Stimulated activated CD4-positive, alpha-beta T cell treated with anti-CD3 and anti-CD28 coated beads, Interleukin-4, amount 100 ng/mL, for 48 hours (primary cell): ENCODE measurements around the gene KRTAP2-1.
"Not testable (repeated sequence)": the region's sequence is repeated elsewhere in the genome, so short reads cannot be mapped to it uniquely, and the experiment has no call there.

ENCODE experiments used
- DNase-seq, 2 donors: peaks; one replicate each; pipeline ENCODE4 v3.0.0-alpha.2; 2020; ENCODE audit warnings: low read depth in 2 of 2

The KRTAP2-1 gene

DNA sequence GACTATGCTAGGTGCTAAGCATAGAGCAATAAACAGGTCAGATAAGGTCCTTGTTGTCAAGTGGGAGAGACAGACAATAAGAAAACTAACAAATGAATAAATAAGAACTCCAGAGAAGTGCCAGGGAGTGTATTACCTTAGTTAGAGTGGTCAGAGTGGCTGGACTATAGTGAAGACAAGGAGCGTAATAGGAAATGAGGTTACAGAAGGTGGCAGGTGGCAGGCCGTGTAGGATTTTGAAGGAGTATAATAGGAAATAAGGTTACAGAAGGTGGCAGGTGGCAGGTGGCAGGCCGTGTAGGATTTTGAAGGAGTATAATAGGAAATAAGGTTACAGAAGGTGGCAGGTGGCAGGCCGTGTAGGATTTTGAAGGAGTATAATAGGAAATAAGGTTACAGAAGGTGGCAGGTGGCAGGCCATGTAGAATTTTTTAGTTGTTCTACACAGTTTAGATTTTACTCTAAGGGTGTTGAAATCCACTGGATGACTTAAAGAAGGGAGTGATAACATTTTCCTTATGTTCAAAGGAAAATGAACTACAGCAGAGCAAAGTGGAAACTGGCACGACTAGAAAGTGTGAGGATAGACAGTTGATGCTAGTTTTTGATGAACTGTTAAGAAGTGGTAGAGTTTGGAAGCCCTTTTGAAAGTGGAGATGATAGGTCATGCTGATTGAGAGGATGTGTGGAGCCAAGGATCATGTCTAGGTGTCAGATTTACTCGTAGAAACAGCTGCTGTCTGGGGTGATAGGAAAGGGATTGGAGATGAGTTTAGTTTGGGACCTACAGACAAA lies 34.6 kb downstream of the KRTAP2-1 start:
- DNase-seq, result no peak

DNA sequence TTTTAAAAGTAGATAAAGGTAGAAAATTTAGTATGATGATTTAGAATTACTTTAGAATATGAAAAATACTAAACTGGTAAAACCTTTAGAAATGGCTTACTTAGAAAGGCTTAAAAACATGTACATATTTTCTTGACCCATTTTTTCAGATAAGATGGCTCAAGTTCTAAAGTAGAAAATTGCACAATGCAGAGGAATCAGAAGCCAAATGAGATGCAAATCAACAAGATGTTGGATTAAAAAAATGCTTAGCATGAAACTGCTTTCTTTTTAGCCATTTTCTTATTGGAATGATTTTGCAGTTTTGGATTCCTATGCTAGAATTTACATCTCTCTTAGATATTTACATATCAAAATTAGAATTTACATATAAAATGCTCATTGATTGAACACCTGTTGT lies 36.7 kb downstream of the KRTAP2-1 start:
- DNase-seq, result no peak

DNA sequence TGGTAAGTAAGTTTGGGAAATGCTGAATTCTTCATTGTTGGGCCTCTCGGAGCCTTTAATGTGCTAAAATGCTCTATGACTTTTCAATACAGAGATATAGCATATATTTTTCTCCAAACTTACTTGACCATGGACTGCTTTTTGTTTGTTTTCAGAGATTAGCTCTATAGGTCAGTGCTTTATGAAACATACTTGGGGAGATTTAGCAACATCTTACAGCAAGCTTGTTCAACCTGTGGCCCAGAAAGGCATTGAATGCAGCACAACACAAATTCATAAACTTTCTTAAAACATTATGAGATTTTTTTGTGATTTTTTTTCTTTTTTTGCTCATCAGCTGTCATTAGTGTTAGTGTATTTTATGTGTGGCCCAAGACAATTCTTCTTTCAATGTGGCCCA lies 37.2 kb downstream of the KRTAP2-1 start:
- DNase-seq, result no peak

DNA sequence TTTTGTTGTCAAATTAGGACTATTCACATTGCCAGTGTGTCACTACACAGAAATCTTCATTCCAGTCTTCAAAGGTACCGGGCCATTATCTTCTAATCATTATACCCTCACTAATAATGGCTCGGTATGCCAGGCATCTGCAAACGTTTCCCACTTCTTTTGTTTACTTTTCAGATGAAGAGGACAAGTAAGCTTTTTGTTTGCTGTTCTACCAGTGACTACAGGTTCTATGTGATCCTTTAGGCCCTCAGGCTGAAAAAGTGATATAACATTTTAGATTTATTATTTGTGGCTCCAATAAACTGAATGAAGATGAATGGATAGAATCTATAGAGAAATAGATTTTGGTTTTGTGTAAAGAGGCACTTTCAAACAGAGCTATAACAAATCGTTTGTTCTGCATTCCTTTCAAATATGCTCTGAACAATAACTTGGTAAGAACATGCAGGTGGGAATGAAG lies 37.8 kb downstream of the KRTAP2-1 start:
- no peak for DNase-seq

DNA sequence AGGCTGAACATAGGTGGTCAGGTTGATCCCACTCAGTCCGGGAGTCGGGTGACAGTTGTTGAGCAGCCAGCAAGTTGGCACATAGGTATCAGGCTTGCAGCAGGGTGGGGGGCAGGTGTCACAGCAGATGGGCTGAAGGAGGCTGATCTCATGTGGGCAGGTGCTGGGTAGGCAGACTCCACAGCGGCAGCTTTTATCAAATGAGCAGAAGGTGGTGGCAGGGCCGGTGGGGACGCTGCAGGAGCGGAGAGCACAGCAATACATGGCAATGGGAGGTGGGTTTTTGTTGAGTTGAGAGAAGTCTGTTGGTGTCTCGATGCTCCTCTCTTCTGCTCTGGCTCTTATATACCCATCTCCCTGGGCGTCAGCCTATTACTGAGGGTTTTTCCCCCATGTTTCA lies 38.3 kb downstream of the KRTAP2-1 start, which contains the start of gene KRTAP3-1:
Gene KRTAP3-1 (minus strand): TSS at position 318 of the 400 bp plus-strand sequence. CDS start 54 bp downstream, at position 264.
- DNase-seq, result no peak

DNA sequence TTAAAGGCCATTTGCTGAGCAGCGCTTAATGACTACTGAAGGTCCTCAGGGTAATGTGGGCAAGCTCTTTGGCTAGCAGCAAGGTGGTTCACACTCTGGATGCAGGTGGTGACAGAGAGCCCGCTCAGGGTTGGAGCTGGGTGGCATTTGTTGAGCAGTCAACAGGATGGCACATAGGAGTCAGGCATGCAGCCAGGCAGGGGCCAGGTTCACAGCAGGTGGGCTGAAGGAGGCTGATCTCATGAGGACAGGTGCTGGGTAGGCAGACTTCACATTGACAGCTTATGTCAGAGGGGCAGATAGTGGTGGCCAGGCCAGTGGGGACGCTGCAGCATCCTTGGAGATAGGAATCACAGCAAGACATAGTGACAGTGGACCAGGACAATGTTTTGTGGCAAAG lies 42.7 kb downstream of the KRTAP2-1 start:
- no peak for DNase-seq

DNA sequence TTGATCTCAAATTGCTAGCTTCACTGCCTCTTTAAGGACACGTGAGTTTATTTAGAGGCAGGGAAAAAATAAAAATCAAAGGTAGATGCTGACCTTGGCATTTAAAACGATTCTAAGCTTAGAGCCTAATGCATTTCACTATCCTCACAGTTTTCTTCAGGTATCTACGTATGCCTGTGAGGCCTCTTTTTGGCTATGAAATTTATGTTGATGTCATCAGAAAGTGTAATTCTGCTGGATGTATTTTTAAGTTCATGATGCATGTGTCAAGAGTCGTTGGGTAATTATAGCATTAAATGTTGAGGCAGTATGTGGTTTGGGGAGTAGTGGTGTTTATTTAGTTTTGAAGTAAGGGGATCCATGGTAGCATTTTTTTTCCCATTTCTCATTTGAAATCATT lies 43.2 kb downstream of the KRTAP2-1 start:
- no peak for DNase-seq

DNA sequence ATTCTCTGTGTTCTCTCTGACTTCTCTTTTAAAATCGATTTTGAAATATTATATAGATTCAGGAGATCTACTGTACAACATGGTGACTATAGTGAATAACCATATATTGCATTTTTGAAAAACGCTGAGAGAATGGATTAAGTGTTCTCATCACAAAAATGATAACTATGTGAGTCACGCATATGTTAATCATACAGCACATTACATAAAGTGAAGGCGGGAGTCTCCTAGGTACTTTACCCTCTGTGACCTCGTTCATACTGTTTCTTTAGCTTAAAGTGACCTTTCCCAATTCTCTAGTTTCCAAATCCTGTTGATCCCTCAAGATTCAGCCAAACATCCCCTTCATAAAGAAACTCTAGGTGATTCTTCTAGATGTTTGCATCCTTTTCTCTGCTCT lies 44.3 kb downstream of the KRTAP2-1 start:
- DNase-seq, result no peak

DNA sequence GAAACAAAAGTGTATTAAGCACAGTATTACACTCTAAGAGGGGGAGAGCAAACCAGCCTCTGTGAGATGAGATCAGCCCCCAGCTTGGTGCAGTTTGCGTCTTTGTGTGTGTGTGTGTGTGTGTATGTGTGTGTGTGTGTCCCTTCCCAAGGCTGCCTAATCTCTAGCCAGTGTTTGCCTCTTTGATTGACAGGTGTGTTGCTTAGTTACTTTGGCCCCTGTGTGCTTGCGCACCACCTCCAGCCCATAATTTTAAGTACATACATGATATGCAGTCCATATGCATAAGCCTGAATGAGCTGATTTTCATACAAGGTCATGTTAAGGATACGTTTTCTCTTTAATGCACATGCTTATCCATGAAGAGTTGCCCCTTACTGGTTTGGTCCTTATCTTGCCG lies 45.3 kb downstream of the KRTAP2-1 start:
- no peak for DNase-seq

DNA sequence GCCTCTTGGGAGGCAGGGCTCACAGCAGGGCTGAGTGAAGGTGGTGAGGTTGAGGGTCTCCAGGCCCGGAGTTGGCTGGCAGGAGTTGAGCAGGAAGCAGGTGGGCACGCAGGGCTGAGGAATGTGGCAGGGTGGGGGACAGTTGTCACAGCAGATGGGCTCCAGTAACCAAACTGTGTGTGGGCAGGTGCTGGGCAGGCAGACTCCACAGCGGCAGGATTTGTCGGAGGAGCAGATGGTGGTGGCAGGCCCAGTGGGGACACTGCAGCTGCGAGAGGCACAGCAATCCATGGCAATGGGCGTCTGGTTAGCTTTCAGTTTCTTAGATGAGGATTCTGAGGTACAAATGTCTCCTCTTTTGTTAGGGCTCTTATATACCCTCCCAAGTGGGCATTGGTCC lies 47.6 kb downstream of the KRTAP2-1 start, which contains the start of gene KRTAP3-2:
Gene KRTAP3-2 (minus strand): TSS at position 344 of the 400 bp plus-strand sequence. CDS start 53 bp downstream, at position 291.
- DNase-seq, result not testable (repeated sequence)

DNA sequence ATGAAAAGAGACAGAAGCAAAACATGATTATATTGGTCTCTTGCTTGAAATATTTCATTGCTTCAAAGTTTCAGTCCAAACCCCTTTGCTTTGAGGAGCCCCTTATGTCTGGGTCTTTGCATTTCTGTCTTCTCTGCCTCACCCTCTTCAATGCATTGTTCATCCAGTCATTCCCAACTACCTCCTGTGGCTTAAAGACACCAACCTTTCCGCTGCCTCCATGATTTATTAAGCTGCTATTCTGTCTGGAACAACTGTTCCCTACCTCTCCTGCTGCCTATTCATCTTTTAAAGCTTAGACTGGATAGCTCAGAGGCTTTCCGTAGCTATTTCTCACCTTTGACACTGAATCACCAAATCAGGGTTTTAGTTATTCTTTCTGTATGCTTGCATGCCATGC lies 49.8 kb downstream of the KRTAP2-1 start:
- no peak for DNase-seq

DNA sequence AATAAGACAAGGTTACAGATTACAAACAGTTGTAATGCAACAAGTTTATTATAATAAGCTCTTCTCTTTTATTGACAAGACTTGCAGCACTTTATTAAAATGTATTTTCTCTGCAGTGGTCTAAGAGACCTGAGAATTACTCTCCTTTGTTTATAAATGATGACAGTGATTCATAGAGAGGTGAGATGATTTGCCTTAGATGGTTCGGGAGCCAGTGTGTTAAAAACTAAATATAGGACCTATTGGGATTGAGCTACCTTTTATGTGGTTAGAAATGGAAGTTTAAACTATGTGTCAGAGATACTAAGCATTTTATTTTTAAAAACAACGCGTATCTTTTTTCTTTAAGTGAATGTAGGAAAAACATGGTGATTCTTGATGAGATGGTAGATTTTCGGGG lies 50.3 kb downstream of the KRTAP2-1 start:
- DNase-seq, result no peak
